SHP77 treated with DMSO at 0.1 percent for 48 hours (cell line): ENCODE results near the gene SRF.

ENCODE experiments used
- DNase-seq: peaks from one replicate; lab custom pipeline; 2025; lab: John Stamatoyannopoulos, UW

Gene SRF

GRCh38 chr6:43217351-43217750 lies 46.3 kb downstream of the SRF start:
- no peak for DNase-seq

- DNase-seq = no peak
Observed at GRCh38 chr6:43219119-43219518, 48.0 kb downstream of the SRF start.

DNA sequence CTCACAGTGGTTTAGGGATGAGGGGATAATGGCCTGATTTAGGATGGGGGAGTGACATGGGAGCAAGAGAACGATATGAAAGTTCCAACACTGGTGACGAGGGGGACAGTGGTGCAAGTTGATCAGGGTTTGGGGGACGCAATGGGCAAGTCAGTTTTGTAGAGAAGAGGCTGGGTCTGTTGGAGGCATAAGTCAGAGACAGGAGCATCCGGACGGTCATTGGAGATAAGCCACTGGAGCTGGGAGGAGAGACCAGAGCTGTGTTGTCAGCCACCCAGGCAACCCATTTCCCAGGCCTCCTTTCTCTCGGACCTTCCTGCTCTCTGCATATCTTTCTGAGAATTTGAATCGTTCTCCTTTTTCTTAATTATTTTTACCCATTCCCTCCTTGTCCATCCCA lies 48.7 kb downstream of the SRF start:
- DNase-seq = no peak

DNA sequence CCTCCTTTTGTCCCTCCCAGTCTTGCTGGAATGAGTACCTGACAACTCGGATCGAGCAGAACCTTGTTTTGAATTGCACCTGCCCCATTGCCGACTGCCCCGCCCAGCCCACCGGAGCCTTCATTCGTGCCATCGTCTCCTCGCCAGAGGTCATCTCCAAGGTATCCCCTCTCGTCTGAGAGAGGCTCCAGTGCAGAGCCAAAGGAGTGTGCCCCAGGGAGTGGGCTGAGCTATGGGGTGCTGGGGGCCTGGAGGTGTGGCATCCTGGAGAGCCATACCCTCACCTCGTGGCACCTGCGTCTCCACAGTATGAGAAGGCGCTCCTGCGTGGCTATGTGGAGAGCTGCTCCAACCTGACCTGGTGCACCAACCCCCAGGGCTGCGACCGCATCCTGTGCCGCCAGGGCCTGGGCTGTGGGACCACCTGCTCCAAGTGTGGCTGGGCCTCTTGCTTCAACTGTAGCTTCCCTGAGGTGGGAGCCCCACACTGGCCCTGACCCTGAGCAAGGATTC lies 49.4 kb downstream of the SRF start:
- DNase-seq = no peak

DNA sequence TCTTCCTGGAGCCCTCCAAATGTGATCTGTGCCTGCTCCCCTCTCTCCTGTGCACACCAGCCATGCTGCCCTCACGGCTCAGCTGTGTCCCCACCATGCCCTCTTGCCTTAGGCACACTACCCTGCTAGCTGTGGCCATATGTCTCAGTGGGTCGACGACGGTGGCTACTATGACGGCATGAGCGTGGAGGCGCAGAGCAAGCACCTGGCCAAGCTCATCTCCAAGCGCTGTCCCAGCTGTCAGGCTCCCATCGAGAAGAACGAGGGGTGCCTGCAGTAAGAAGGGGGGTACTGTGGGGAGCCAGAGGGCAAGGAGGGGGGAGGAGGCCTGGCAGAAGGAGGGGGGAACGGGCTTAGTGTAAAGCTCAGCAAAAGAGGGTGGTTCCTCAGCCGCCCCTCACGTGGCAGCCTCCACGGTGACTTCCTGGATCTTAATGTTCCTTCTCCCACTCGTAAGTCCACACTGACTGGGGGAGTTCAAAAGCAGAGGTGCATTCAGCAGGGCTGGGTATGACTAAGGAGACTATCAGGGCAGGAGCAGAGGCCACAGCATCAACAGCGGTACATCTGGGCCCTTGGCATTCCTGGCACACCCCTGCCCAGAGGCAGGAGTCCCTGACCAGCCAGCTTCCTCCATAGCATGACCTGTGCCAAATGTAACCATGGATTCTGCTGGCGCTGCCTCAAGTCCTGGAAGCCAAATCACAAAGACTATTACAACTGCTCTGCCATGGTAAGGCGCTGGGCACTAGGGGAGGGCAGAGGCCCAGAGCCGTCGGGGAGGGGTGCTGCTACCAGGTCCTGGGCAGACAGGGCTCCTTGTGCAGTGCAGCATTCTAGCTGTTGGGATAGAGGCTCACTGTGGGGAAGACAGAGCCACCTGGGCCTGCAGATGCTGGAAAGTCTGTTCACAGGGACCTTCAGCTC lies 50.2 kb downstream of the SRF start:
- no peak for DNase-seq

DNA sequence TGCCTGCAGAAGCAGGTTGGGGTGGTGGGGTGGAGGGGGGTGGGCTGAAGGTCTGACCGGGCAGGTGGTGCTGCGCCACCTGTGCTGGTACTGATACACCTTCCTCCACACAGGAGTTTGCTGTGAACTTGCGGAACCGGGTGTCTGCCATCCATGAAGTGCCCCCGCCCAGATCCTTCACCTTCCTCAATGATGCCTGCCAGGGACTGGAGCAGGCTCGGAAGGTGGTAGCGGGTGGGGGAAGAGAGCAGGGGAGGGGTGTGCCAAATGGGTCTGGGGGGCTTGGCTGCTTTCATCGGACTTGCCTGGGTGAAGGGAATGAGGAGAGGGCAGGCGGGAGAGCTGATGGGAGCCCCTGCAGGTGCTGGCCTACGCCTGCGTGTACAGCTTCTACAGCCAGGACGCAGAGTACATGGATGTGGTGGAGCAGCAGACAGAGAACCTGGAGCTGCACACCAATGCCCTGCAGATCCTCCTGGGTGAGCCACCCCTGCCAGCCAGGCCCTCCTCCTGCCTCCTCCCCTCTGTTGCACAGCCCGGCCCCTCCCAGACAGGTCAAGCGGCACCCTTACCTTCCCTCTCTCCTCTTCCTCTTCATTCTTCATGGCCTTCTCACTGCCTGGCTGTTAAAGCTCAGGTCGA lies 51.5 kb downstream of the SRF start:
- DNase-seq = no peak

DNA sequence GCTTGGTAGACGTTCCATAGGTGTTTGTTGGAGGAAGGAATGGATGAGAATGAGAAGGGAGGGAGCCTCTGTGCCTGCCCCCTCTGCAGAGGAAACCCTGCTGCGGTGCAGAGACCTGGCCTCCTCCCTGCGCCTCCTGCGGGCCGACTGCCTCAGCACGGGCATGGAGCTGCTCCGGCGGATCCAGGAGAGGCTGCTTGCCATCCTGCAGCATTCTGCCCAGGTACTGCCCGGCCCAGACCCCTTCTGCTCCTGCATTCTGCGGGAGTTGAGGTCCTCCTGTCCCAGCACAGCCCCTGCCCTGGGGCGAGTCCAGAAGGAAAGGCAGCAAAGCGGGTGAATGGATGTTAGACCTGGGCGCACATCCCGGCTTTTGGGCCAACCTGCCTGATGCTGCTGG lies 52.1 kb downstream of the SRF start:
- DNase-seq = no peak

DNA sequence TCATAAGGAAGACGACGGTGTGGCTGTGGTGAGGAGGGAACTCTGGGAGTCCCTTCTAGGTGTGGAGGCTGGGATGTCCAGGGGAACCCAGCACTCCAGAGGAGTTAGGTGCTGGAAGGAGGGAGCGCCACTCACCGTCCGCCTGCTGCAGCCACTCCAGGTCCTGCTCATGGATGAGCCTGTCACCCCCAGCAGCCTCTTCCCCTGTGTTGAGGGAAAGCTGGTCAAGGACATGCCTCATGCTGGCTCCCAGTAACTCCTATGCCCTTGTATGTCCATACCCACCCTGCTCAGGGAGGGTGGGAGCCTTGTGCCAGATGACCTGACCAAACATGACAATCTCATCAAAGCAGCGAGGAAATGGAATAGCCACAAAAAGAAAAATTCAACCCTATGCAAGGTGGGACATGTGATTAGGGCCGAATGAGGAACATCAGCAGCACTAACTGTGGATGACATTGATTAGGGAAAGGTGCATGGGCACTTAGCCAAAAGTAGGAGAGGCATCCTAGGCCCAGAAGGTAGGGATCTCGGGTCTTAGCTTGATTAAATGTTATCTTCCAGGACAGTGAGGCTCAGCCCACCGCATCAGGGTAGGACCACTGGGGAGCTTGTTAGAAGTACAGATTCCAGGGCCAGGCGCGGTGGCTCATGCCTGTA lies 55.3 kb downstream of the SRF start:
- DNase-seq = no peak

GRCh38 chr6:43228951-43229802 lies 58.1 kb downstream of the SRF start, which contains the start of gene DNPH1:
TSS of gene DNPH1 (minus strand) at chr6:43229481. CDS start at chr6:43229456, 25 bp downstream.
- DNase-seq = peak; percentile 48

DNA sequence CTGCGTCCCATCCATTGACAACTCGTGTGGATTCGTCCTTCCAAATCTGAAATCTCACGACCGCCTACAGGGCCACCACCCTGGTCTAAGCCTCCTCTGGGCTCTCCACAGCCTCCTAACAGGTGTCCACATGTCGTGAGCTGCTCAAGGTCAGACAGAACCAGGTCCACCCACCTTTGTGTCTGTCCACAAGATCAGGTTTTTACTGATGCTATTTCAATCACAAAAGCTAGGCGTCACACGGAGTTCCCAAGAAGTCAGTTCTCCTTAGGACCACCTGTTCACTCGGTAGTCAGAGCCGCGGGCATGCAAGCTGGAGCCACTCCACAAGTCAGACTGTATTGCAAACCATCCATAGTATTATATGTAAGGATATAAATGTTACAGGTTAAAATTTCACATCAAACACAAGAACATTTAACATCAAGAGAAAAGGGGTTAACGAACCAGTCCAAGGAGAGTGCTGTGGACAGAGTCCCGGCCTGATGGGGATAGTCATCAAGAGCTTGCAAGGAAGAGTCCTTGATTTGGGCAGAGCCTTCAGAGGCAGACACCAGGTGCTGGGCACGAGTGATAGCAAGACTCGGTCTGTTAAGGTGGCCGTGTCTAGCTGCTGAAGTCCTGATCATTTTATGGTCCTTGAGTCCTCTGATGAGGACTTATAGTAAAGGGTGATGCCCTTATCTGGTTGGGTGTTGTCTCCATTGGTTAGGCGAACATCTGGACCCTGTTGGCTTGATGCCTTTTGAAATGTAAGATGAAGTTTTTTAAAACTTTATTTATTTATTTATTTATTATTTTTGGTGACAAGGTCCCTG lies 58.9 kb downstream of the SRF start:
- no peak for DNase-seq

DNA sequence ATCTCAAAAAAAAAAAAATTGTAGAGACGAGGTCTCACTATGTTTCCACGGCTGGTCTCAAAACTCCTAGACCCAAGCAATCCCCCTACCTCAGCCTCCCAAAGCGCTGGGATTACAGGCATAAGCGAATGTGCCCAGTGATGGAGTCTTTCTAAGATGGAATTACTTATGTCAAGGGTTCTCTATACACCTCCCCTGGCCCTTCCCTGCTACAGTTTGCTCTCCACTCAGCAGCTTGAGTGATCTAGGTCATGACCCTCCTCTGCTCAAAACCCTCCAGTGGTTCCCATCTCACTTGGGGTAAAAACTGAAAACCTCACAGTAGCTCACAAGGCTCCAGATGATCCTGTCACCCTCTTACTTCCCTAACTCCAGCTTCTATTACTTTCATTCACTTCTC lies 60.0 kb downstream of the SRF start:
- DNase-seq = no peak
